ENCODE results near the gene OAF.

The OAF gene

GRCh38 chr11:120217526-120217925, 6.7 kb downstream of the OAF start:
- Histone ChIP-seq H3K4me3 (ENCODE audit: low read length) (no peak overlapping the region), H3K79me2 (ENCODE audit: control insufficient read depth, low read length) (no peaks in the 10 kb centered on the region), H3K4me2 (ENCODE audit: low read length) (no peak overlapping the region), H3K27ac (ENCODE audit: low read depth, low read length) (no peak overlapping the region), H3K36me3 (ENCODE audit: control insufficient read depth, low read length) (no peaks in the 10 kb centered on the region), H3K4me1 (ENCODE audit: control insufficient read depth, low read length) (no peaks in the 10 kb centered on the region), H3K9me2 (replicated peaks; ENCODE audit: control insufficient read depth, low read length) (no peaks in the 10 kb centered on the region), H3K9me3 (ENCODE audit: control insufficient read depth, insufficient read depth, low read length) (no peaks in the 10 kb centered on the region), H3F3A (ENCODE audit: control insufficient read depth, insufficient read depth) (no peaks in the 10 kb centered on the region), H4K20me1 (ENCODE audit: control insufficient read depth, insufficient read depth, low read depth, low read length) (no peaks in the 10 kb centered on the region), H3K27me3 (ENCODE audit: control insufficient read depth, low read length) (peaks cover 11% of the 10 kb centered on the region)
- no peak for TF ChIP-seq EZH2phosphoT487 (IDR thresholded peaks at IDR 0.05; ENCODE audit: borderline replicate concordance, low read length)
- TF ChIP-seq CTCF (IDR thresholded peaks at IDR 0.05; ENCODE audit: low read depth, low read length, poor library complexity, severe bottlenecking), result no peak

GRCh38 chr11:120217941-120218694, 7.3 kb downstream of the OAF start:
- TF ChIP-seq CTCF (IDR thresholded peaks at IDR 0.05; ENCODE audit: low read depth, low read length, poor library complexity, severe bottlenecking), result no peak
- no peak for TF ChIP-seq EZH2phosphoT487 (IDR thresholded peaks at IDR 0.05; ENCODE audit: borderline replicate concordance, low read length)
- no peaks in the 10 kb centered on the region for H3K4me1 ChIP-seq (ENCODE audit: control insufficient read depth, low read length)
- H3K27ac ChIP-seq (ENCODE audit: low read depth, low read length), result no peak overlapping the region
- no peaks in the 10 kb centered on the region for H3K79me2 ChIP-seq (ENCODE audit: control insufficient read depth, low read length)
- H3K36me3 ChIP-seq (ENCODE audit: control insufficient read depth, low read length), result no peaks in the 10 kb centered on the region
- no peak overlapping the region for H3K4me3 ChIP-seq (ENCODE audit: low read length)
- no peaks in the 10 kb centered on the region for H4K20me1 ChIP-seq (ENCODE audit: control insufficient read depth, insufficient read depth, low read depth, low read length)
- no peaks in the 10 kb centered on the region for H3K9me3 ChIP-seq (ENCODE audit: control insufficient read depth, insufficient read depth, low read length)
- H3K27me3 ChIP-seq (ENCODE audit: control insufficient read depth, low read length), result peaks cover 5% of the 10 kb centered on the region; the same call in 1 of the 2 replicates
- H3K4me2 ChIP-seq (ENCODE audit: low read length), result no peak overlapping the region
- H3K9me2 ChIP-seq (replicated peaks; ENCODE audit: control insufficient read depth, low read length), result no peaks in the 10 kb centered on the region
- no peaks in the 10 kb centered on the region for H3F3A ChIP-seq (ENCODE audit: control insufficient read depth, insufficient read depth)

DNA sequence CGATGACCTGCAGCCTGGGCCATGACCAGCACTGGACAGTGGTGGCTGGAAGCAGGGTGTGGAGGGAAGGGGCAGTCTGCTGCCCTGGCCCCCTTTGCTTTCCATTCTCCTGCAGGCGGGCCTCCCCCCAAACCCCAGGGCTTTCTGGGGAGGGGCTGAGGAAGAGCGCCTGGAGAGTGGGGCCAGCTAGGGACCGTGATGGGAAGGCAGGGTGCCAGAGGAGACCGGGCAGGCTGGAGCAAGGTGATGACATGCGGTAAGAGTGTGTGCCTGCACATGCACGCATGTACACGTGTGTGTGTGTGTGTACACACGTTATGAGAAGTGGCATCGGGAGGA, 7.8 kb downstream of the OAF start:
- Histone ChIP-seq H3K4me3 (ENCODE audit: low read length) (no peak overlapping the region), H3K36me3 (ENCODE audit: control insufficient read depth, low read length) (no peaks in the 10 kb centered on the region), H3K4me1 (ENCODE audit: control insufficient read depth, low read length) (no peaks in the 10 kb centered on the region), H3K4me2 (ENCODE audit: low read length) (no peak overlapping the region), H3F3A (ENCODE audit: control insufficient read depth, insufficient read depth) (no peaks in the 10 kb centered on the region), H3K27ac (ENCODE audit: low read depth, low read length) (no peak overlapping the region), H3K79me2 (ENCODE audit: control insufficient read depth, low read length) (no peaks in the 10 kb centered on the region), H3K9me3 (ENCODE audit: control insufficient read depth, insufficient read depth, low read length) (no peaks in the 10 kb centered on the region), H3K9me2 (replicated peaks; ENCODE audit: control insufficient read depth, low read length) (no peaks in the 10 kb centered on the region), H3K27me3 (ENCODE audit: control insufficient read depth, low read length) (peaks cover 1% of the 10 kb centered on the region; the same call in 1 of the 2 replicates), H4K20me1 (ENCODE audit: control insufficient read depth, insufficient read depth, low read depth, low read length) (no peaks in the 10 kb centered on the region)
- TF ChIP-seq EZH2phosphoT487 (IDR thresholded peaks at IDR 0.05; ENCODE audit: borderline replicate concordance, low read length) (no peak), CTCF (IDR thresholded peaks at IDR 0.05; ENCODE audit: low read depth, low read length, poor library complexity, severe bottlenecking) (no peak)

Measured in DOHH2 (cell line).